K562 (cell line): ENCODE results near the gene CD79A. TPM values are rescaled to one million over a fixed set of nuclear protein-coding genes. Genes with fewer than 3 reads are reported as not detected.

Source experiments
- E2F3 ChIP-seq: fragments of 250-450 bp; sonication (Bioruptor Pico); IDR thresholded peaks from 2 replicates; pipeline ENCODE4 v1.4.0; 2020; ENCODE audit warnings: mild to moderate bottlenecking
- ELF2 ChIP-seq: fragments of 250-450 bp; sonication (Bioruptor Pico); IDR thresholded peaks from 2 replicates; pipeline ENCODE4 v1.5.0; 2021; ENCODE audit warnings: mild to moderate bottlenecking
- SREBF1 ChIP-seq: fragments of 150-350 bp; IDR thresholded peaks from 2 replicates; pipeline ENCODE4 v1.6.1; 2014; ENCODE audit warnings: antibody characterized with exemption, low read depth, low read length, borderline replicate concordance
- ZNF165 ChIP-seq: fragments of 250-450 bp; sonication (Bioruptor Pico); IDR thresholded peaks from 2 replicates; pipeline ENCODE4 v1.4.0; 2020; ENCODE audit warnings: borderline replicate concordance
- ZNF197 ChIP-seq: fragments of 200-800 bp; sonication (Bioruptor generic); IDR thresholded peaks from 2 replicates; pipeline ENCODE4 v1.6.1; 2016; ENCODE audit warnings: low read depth, missing genetic modification characterization, missing compliant biosample characterization
- ZNF764 ChIP-seq: fragments of 250-450 bp; sonication (Bioruptor Pico); IDR thresholded peaks from 2 replicates; pipeline ENCODE4 v1.4.0; 2020; ENCODE audit warnings: low read depth, mild to moderate bottlenecking, moderate library complexity
- polyA plus RNA-seq, 8 experiments: library from polyadenylated mRNA; depleted of rRNA in 4 of 8; stranded (reverse) in 5 of 8; unstranded in 3 of 8; fragments of >200 nt; fragmentation: Nextera tagmentation in 2 of 8; fragmentation: Illumina TruSeq in 1 of 8; extraction: Ambion mirVana in 2 of 8; extraction: Trizol in 1 of 8; gene quantifications; 2 replicates each; pipeline versions ENCODE4 v1.2.1 to v1.2.3, GENCODE V29; 2011 to 2014; ENCODE audit warnings: inconsistent platforms in 1 of 8, missing spikeins in 1 of 8
- total RNA-seq, 7 experiments: library from RNA; depleted of rRNA in 6 of 7; stranded (reverse); fragments of >200 nt in 6 of 7; fragmentation: Illumina TruSeq in 2 of 7; extraction: Trizol in 2 of 7; gene quantifications; 2 replicates each; pipeline versions ENCODE4 v1.2.1 to v1.2.3, GENCODE V29; 2011 to 2021; ENCODE audit warnings: low replicate concordance in 1 of 7
- TF ChIP-seq, protein P1 (sequence below): fragments of 250-450 bp; sonication (Bioruptor Pico); IDR thresholded peaks from 2 replicates; pipeline ENCODE4 v1.5.0; 2021; ENCODE audit warnings: mild to moderate bottlenecking, moderate library complexity
- TF ChIP-seq, protein P2 (sequence below): fragments of 250-450 bp; sonication (Bioruptor Pico); IDR thresholded peaks from 2 replicates; pipeline ENCODE4 v1.6.1; 2021; ENCODE audit warnings: mild to moderate bottlenecking
- TF ChIP-seq, protein P3 (sequence below), 2 experiments: fragments of 450-650 bp; IDR thresholded peaks; 2 replicates each; pipeline ENCODE4 v1.6.1; 2016; ENCODE audit warnings: mild to moderate bottlenecking in 2 of 2, borderline replicate concordance in 1 of 2, low read depth in 1 of 2, moderate library complexity in 1 of 2
- TF ChIP-seq, protein P4 (sequence below): sonication (generic); formaldehyde crosslinking; IDR thresholded peaks from 2 replicates; pipeline ENCODE4 v1.8.0; 2022; ENCODE audit warnings: mild to moderate bottlenecking, low read depth, missing genetic modification reagents
- TF ChIP-seq, protein P5 (sequence below): fragments of 250-450 bp; sonication (Bioruptor Pico); IDR thresholded peaks from 2 replicates; pipeline ENCODE4 v1.8.0; 2021; ENCODE audit warnings: borderline replicate concordance, mild to moderate bottlenecking, moderate library complexity; ENCODE audit not compliant: poor library complexity, severe bottlenecking
- TF ChIP-seq, protein P6 (sequence below): sonication (generic); formaldehyde crosslinking; IDR thresholded peaks from 2 replicates; pipeline ENCODE4 v1.9.0; 2022; ENCODE audit warnings: mild to moderate bottlenecking, missing genetic modification reagents

The CD79A gene
- total and polyA plus RNA-seq, 9 of the 15 experiments (the other 6 are each of a cell fraction or from before 2014, with no cell fraction given) = 0.04 to 0.72 (median 0.17) TPM; not detected in 3

DNA sequence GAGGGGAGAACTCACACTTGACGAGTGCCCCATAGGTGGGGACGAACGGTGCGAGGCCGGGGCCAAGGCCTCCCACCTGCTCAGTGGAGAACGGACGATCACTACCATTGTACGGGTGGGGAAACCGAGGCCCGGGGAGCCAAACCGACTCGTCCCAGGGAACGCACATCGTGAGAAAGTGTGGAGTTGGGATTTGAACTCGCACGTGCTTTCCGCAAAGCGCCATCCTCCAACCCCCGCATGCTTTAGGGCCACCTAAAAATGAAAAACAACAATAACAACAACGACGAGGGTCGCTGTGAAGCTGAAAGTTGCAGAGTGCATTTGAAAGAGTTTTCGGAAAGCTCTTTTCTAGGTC, 6.4 kb downstream of the CD79A start (continued):
- TF ChIP-seq, protein P1, sequence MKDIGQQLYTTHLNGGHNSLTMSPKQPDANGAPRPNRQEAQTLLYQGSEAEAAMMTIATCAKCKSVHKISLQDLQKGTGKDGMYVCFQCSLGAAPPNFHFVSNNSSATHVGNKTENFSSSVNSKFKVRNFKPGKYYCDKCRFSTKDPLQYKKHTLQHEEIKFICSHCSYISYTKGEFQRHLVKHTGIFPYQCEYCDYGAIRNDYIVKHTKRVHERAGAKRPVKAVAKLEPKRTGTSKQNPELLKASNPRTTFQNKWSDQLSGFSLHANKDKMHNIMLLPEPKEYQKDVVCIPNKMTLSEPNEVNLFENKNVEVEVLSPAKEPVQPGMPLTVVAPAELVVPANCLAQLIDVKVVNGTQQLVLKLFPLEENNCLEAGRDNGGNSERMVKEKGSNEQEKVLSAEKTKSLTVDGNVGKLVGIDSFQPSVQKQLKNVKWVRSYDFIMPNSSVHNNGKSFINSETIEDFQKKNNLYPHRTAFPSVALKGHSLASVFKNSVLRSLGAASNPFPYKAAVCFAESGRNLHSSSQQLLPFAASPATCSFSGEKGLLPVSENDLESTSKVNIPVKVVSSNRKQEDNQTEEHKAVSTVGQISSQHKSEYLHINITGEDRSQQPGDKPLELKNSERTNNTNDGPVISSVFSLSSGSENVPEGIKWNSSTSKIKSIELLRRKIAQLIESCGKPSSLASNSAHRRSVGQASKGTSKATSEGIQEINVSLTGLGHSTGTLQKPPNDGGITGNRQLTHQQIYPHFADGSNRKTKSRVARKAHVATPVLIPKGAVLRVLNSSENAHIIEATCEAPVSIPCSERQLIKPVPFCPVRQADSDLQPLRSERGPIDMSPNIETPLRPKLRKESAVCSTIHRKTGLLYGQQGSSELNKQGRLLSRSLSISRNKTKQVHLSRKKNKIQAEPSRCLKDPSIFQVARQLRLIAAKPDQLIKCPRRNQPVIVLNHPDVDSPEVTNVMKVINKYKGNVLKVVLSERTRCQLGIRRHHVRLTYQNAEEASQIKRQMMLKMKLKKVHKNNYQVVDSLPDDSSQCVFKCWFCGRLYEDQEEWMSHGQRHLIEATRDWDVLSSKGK (CRISPR knock-in tag) = no peak
- TF ChIP-seq, protein P2, sequence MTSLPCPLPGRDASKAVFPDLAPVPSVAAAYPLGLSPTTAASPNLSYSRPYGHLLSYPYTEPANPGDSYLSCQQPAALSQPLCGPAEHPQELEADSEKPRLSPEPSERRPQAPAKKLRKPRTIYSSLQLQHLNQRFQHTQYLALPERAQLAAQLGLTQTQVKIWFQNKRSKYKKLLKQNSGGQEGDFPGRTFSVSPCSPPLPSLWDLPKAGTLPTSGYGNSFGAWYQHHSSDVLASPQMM = no peak
- TF ChIP-seq ZNF197 (CRISPR knock-in tag) = no peak
- TF ChIP-seq ELF2 = no peak
- TF ChIP-seq ZNF764 = no peak
- no peak for TF ChIP-seq SREBF1
- TF ChIP-seq, protein P3, sequence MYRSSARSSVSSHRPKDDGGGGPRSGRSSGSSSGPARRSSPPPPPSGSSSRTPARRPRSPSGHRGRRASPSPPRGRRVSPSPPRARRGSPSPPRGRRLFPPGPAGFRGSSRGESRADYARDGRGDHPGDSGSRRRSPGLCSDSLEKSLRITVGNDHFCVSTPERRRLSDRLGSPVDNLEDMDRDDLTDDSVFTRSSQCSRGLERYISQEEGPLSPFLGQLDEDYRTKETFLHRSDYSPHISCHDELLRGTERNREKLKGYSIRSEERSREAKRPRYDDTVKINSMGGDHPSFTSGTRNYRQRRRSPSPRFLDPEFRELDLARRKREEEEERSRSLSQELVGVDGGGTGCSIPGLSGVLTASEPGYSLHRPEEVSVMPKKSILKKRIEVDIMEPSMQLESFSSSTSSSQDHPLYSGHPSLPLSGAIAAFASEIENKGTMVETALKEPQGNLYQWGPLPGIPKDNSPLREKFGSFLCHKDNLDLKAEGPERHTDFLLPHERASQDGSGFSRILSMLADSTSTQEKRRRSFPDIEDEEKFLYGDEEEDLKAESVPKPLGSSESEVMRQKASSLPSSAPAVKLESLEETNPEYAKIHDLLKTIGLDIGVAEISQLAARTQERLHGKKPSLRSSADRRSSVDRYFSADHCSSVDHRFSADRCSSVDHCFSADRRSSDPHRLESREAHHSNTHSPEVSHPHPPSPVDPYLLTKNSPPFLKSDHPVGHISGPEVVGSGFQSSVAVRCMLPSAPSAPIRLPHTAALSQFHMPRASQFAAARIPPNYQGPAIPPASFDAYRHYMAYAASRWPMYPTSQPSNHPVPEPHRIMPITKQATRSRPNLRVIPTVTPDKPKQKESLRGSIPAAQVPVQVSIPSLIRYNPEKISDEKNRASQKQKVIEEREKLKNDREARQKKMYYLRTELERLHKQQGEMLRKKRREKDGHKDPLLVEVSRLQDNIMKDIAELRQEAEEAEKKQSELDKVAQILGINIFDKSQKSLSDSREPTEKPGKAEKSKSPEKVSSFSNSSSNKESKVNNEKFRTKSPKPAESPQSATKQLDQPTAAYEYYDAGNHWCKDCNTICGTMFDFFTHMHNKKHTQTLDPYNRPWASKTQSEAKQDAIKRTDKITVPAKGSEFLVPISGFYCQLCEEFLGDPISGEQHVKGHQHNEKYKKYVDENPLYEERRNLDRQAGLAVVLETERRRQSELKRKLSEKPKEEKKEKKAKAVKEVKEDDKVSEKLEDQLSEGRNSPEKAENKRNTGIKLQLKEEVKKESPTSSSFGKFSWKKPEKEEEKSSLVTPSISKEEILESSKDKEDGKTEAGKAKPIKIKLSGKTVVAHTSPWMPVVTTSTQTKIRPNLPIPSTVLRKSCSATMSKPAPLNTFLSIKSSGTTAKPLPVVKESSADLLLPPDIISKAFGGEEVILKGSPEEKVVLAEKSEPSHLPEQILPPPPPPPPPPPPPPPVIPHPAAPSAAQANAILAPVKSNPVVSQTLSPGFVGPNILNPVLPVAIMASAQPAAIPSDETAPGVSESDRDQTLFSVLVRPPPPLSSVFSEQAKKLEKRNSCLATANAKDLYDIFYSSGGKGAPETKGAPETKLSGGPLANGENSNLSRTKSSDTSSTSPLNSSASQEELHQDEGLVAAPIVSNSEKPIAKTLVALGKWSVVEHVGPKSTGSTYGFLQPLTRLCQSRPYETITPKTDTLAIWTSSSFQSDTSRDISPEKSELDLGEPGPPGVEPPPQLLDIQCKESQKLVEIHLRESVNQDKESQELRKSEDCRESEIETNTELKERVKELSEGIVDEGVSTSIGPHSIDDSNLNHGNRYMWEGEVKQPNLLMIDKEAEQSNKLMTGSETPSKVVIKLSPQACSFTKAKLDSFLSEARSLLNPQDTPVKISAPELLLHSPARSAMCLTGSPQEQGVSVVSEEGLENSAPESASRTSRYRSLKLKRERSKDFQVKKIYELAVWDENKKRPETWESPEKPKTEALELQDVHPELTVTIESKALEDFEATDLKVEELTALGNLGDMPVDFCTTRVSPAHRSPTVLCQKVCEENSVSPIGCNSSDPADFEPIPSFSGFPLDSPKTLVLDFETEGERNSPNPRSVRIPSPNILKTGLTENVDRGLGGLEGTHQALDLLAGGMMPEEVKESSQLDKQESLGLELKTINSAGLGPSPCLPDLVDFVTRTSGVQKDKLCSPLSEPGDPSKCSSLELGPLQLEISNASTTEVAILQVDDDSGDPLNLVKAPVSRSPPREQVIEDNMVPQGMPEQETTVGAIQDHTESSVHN (IDR thresholded peaks at IDR 0.05; ENCODE audit: borderline replicate concordance in 1 of 2, low read depth in 1 of 2) = no peak
- TF ChIP-seq, protein P4, sequence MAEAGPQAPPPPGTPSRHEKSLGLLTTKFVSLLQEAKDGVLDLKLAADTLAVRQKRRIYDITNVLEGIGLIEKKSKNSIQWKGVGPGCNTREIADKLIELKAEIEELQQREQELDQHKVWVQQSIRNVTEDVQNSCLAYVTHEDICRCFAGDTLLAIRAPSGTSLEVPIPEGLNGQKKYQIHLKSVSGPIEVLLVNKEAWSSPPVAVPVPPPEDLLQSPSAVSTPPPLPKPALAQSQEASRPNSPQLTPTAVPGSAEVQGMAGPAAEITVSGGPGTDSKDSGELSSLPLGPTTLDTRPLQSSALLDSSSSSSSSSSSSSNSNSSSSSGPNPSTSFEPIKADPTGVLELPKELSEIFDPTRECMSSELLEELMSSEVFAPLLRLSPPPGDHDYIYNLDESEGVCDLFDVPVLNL = no peak
- TF ChIP-seq, protein P5, sequence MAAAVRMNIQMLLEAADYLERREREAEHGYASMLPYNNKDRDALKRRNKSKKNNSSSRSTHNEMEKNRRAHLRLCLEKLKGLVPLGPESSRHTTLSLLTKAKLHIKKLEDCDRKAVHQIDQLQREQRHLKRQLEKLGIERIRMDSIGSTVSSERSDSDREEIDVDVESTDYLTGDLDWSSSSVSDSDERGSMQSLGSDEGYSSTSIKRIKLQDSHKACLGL (CRISPR knock-in tag) = no peak
- TF ChIP-seq, protein P6, sequence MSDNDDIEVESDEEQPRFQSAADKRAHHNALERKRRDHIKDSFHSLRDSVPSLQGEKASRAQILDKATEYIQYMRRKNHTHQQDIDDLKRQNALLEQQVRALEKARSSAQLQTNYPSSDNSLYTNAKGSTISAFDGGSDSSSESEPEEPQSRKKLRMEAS = peak; percentile 80
- no peak for TF ChIP-seq ZNF165 (CRISPR knock-in tag)
- no peak for TF ChIP-seq E2F3
